Effector memory CD8-positive, alpha-beta T cell (primary cell): ENCODE results near the gene RPL18.

Experiments used
- ATAC-seq: fragments of 150-1000 bp; cut with Tn5 transposase; replicated peaks from 2 replicates; pipeline ENCODE4 v1.10.0; 2021; ENCODE audit warnings: mild to moderate bottlenecking, moderate library complexity
- DNase-seq, 3 experiments: peaks; one replicate each; pipeline ENCODE4 v3.0.0; 2021
- H3K27ac Mint-ChIP-seq, 2 donors: one replicate each; pipeline ENCODE4 v1.8.0; 2022; ENCODE audit warnings: mild to moderate bottlenecking in 2 of 2, mixed read lengths in 2 of 2, moderate library complexity in 2 of 2
- H3K27me3 Mint-ChIP-seq, 2 donors: one replicate each; pipeline ENCODE4 v1.8.0; 2022; ENCODE audit warnings: mixed read lengths in 2 of 2
- H3K36me3 Mint-ChIP-seq: one replicate; pipeline ENCODE4 v1.8.0; 2022; ENCODE audit warnings: mild to moderate bottlenecking, moderate library complexity, mixed read lengths; ENCODE audit not compliant: insufficient read depth
- H3K4me1 Mint-ChIP-seq, 2 donors: one replicate each; pipeline ENCODE4 v1.8.0; 2022; ENCODE audit warnings: low read depth in 2 of 2, mixed read lengths in 2 of 2
- H3K4me3 Mint-ChIP-seq, 2 donors: one replicate each; pipeline ENCODE4 v1.8.0; 2022; ENCODE audit warnings: mild to moderate bottlenecking in 2 of 2, mixed read lengths in 2 of 2, moderate library complexity in 2 of 2
- H3K9me3 Mint-ChIP-seq, 2 donors: one replicate each; pipeline ENCODE4 v1.8.0; 2022; ENCODE audit warnings: mixed read lengths in 2 of 2

The RPL18 gene

DNA sequence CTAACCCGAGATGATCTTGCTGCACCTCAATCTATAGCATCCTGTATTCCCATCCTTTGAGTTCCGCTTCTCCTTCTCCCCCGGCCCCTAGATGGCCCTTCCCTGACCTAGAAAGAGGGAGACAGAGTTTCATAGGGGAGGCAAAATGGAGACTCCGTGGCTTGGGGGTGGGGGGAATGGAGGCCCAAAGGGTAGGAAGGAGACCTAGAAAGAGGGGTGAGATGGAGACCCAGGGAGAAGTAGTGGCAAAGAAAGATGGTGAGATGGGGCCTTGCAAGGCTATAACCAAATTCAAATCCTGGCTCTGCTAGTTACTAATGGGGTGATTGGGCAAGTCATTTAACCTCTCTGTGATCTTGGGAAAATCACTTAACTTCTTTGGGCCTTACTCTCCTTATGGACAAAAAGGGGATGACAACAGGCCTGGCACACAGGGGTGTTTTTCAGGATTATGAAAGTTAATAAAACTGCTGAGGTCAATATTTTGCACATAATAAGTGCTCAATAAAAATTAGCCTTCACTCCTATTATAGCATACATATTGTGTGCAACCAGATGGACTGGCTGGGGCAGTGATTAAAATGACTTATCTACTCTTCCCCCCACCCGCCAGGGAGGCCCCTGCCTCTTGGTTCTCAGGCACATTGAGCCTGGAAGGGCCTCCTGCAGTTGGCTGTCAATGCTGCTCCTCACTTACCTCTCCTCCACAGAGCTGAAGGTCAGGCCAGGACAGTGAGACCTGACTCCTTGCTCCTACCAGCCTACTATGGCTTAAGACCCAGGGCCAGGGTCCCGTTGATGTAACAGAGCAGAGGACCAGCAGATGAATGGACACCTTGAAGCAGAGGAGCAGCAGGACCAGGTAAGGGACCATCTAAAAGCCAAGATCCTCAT is 961 bp upstream of the RPL18 start:
- H3K4me1 Mint-ChIP-seq, result peaks cover 52 to 57% of the 10 kb centered on the region in 2 donors
- H3K27ac Mint-ChIP-seq, result peak overlapping the region; percentile 97 to 99
- no peaks in the 10 kb centered on the region for H3K9me3 Mint-ChIP-seq
- peaks cover 68% of the 10 kb centered on the region for H3K36me3 Mint-ChIP-seq
- H3K27me3 Mint-ChIP-seq, result no peaks in the 10 kb centered on the region
- ATAC-seq (no peak), DNase-seq (no peak)
- peak overlapping the region; percentile 97 for H3K4me3 Mint-ChIP-seq

DNA sequence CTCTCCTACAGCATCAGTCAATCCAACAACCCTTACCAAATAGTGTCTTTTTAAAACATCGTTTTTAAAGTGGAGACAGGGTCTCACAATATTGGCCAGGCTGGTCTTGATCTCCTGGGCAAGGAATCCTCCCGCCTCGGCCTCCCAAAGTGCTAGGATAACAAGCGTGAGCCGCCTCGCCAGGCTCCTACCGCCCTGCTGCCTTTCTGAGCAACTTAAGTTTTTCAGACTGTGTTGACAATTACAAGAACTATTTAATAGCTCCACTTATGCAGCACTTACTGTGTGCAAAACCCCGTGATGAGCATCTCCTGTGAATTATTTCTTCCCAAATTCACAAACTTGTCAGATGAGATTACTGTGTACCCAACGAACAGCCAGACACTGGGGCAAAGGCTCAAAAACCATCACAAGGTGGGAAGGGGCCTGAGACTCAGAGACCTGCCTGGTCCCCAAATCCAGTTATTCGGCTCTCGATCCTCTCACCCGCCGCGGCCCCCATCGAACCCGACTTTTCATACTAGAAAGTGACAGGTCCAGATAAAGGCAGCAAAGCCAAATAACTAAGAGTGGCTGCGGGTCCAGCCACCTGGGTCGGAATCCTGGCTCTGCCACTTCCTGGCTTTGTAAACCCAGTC is 581 bp downstream of the RPL18 start:
- Mint-ChIP-seq H3K4me1 (peaks cover 44 to 45% of the 10 kb centered on the region in 2 donors), H3K9me3 (no peaks in the 10 kb centered on the region), H3K27me3 (no peaks in the 10 kb centered on the region), H3K4me3 (peak overlapping the region; percentile 97), H3K36me3 (peaks cover 76% of the 10 kb centered on the region), H3K27ac (peak overlapping the region; percentile 97 to 99)
- DNase-seq (no peak), ATAC-seq (no peak)

DNA sequence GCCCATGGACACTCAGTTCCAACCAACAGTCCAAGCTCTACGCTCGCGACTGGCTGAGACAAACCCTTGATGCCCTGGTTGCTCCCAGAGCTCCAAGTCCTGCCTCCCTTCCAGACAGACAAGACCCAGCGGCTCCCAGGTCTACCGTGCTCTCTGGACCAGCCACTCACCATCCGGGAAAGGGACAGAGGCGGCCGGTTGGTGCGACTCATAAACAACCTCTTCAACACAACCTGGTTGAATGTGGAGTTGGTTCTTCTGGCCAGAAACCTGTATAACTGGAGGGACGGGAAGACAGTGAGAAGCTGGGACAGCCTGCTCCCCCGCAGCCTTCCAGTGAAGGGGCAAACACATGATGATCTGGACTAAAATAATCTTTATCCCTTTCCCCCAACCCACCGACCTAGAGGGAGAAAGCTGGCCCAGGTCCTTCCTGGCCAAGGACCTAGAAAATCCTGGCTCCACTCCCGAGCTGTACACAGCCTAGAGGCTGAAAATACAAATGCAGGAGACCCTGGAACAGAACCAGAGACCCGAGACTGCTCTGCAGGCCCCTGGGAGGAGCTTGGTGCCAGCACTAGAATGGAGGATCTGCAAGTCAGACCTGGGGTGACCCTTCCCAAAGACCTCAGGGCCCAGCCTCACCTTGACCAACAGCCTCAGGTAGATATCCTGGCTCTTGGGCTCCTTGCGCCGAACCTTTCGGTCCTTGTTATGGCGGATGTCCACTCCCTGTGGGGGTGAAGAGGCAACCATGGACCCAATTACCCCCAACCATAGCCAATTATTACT is 1.6 kb downstream of the RPL18 start:
- Mint-ChIP-seq H3K27ac (peak overlapping the region; percentile 97 to 99), H3K9me3 (no peaks in the 10 kb centered on the region), H3K27me3 (no peaks in the 10 kb centered on the region), H3K36me3 (peaks cover 77% of the 10 kb centered on the region), H3K4me3 (peak overlapping the region; percentile 97), H3K4me1 (peaks cover 40 to 42% of the 10 kb centered on the region in 2 donors)
- DNase-seq (no peak), ATAC-seq (no peak)

GRCh38 chr19:48616491-48617056 is 2.4 kb downstream of the RPL18 start:
- H3K9me3 Mint-ChIP-seq, result no peaks in the 10 kb centered on the region
- ATAC-seq, result no peak
- H3K4me1 Mint-ChIP-seq, result peaks cover 38 to 42% of the 10 kb centered on the region in 2 donors
- DNase-seq, result no peak
- H3K27me3 Mint-ChIP-seq, result no peaks in the 10 kb centered on the region
- peak overlapping the region; percentile 97 for H3K4me3 Mint-ChIP-seq
- peak overlapping the region; percentile 97 to 99 for H3K27ac Mint-ChIP-seq
- peaks cover 73% of the 10 kb centered on the region for H3K36me3 Mint-ChIP-seq

- no peak for ATAC-seq
- Mint-ChIP-seq H3K27ac (peak overlapping the region; percentile 97 to 99), H3K4me1 (peaks cover 38 to 42% of the 10 kb centered on the region in 2 donors), H3K36me3 (peaks cover 68% of the 10 kb centered on the region), H3K4me3 (peak overlapping the region; percentile 97), H3K9me3 (no peaks in the 10 kb centered on the region), H3K27me3 (no peaks in the 10 kb centered on the region)
- no peak for DNase-seq
Measured at GRCh38 chr19:48616041-48616436, 2.9 kb downstream of the RPL18 start.

DNA sequence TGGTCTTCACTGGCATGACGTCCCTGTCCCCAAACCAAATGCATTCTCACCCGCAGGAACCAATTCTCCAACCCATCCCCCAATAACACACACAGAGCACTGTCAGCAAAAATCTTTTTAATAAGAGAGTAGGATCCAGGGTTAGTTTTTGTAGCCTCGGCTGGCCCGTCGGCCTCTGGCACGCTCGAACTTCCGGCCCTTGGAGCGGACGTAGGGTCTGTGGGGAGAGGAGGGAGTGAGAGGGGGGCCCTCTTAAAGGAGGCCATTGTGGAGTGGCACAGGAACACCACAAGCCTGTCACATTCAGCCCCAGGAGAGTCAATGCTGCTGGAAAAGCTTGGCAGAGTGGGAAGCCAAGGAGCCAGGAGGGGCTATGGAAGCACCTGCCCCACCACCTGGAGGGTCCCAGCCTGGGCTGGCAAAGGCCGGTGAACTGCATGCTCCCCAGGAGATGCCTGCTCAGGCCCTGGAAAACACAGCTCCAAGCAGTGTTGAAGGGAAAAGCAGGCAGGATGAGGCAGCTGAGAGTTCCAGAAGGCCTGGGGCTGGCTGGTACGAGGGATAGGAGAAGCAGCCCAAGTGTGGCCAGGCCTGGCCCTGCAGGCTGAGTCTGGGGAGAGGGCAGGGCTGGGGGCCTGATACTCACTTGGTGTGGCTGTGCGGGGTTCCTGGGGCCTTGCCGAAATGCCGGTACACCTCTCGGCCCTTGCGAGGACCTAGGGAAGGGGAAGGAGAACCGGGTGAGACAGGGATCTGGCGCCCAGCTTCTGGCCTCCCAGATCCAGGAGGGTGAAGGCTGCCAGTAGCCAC is 3.5 kb downstream of the RPL18 start:
- peak overlapping the region; percentile 28 to 80 for H3K27ac Mint-ChIP-seq
- H3K27me3 Mint-ChIP-seq, result no peaks in the 10 kb centered on the region
- no peaks in the 10 kb centered on the region for H3K9me3 Mint-ChIP-seq
- H3K36me3 Mint-ChIP-seq, result peaks cover 64% of the 10 kb centered on the region
- peak overlapping the region in 1 of 2 donors; percentile 97 for H3K4me3 Mint-ChIP-seq
- DNase-seq (no peak), ATAC-seq (no peak)
- peaks cover 38 to 42% of the 10 kb centered on the region in 2 donors for H3K4me1 Mint-ChIP-seq

DNA sequence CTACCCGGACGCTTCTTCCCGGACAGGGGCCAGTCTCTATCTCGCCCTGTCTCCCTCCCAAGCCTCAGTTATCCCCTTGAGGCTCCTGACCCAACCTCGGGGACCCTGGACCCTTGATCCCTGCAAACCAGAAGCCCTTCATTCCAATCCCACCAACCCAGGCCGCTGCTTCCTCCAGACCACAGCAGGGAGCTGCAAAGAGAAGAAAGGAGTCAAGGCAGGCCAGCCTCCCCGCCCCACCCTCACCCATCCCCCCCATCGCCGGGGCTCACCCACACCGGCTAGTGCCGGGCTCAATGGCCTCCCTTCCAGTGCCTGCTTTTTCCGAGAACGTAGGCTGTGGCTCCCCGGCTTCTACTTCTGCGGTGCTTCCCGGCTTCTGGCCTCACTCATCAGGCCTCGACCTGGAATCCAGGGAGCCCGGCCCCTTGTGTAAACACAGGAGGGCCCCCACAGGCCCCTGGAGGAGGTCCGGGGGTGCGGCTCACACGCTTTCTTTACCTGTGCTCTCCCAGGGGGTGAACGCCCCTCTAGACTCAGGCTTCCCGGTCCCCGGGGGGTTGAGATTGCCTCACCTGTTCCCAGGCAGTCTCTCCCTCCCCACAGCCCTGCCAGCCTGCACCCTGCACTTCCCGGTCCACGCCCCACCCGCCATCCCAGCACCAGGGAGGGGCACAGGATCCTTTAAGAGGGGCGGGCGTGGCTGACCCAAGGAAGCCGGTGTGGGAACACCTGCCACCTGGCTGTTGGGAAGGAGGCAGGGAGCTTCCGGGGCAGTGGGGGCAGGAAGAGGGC is 4.3 kb downstream of the RPL18 start, which contains the start of gene FAM83E:
Gene FAM83E (minus strand): TSS at position 641 of the 795 bp plus-strand sequence. CDS start 1,704 bp downstream, outside the sequence.
- H3K27ac Mint-ChIP-seq, result peak within 1 kb of the TSS; percentile 50 to 80
- ATAC-seq, result no peak
- H3K4me3 Mint-ChIP-seq, result peak within 1 kb of the TSS in 1 of 2 donors; percentile 97
- peaks cover 59% of the 10 kb centered on the region for H3K36me3 Mint-ChIP-seq
- no peaks in the 10 kb centered on the region for H3K9me3 Mint-ChIP-seq
- no peaks in the 10 kb centered on the region for H3K27me3 Mint-ChIP-seq
- no peak for DNase-seq
- H3K4me1 Mint-ChIP-seq, result peaks cover 34 to 36% of the 10 kb centered on the region in 2 donors

GRCh38 chr19:48613852-48614435 is 5.0 kb downstream of the RPL18 start:
- H3K27me3 Mint-ChIP-seq, result no peaks in the 10 kb centered on the region
- ATAC-seq, result no peak
- DNase-seq, result no peak
- peak overlapping the region; percentile 50 to 80 for H3K27ac Mint-ChIP-seq
- peaks cover 52% of the 10 kb centered on the region for H3K36me3 Mint-ChIP-seq
- peaks cover 31 to 32% of the 10 kb centered on the region in 2 donors for H3K4me1 Mint-ChIP-seq
- H3K9me3 Mint-ChIP-seq, result no peaks in the 10 kb centered on the region
- no peak overlapping the region for H3K4me3 Mint-ChIP-seq

DNA sequence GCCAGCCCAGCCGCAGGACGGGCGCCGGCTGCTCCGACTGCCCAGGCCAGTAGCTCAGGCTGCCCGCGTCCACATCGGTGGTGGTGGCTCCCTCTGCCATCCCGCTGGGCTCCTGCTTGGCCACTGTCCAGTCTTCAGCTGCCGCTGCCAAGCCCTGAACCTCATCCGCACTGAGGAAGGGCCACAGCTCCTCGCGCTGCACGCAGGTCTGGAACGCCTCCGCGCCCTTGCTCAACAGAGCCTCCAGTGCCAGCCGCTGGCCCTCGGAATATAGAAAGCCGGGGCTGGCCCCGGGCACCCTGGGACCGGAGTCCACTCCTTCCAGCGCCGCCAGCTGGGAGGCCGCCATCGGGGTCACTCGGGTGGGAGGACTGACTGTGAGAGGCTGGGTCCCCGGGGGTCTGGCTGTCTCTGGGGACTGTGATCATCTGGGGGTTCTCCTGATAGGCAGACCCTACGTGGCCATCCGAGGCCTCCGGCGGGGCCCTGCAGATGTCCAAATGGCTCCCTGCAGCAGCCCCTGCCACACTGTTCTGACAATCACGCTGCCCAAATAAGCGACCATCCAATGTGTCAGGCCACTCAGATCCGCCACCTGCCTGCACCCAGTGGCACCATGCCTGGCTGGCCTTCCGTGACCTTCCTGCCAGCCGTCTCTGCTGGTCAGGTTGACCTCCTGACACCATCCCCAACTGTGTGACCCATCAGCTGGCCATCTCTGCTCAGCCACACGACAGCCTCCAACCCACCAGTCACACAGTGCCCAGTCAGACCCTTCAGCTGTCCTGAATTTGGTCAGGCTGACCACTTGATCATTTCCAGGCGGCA is 5.7 kb downstream of the RPL18 start:
- peak overlapping the region in 1 of 2 donors; percentile 80 for H3K27ac Mint-ChIP-seq
- ATAC-seq (no peak), DNase-seq (no peak)
- no peak overlapping the region for H3K4me3 Mint-ChIP-seq
- H3K36me3 Mint-ChIP-seq, result peaks cover 45% of the 10 kb centered on the region
- H3K9me3 Mint-ChIP-seq, result no peaks in the 10 kb centered on the region
- no peaks in the 10 kb centered on the region for H3K27me3 Mint-ChIP-seq
- H3K4me1 Mint-ChIP-seq, result peaks cover 29 to 30% of the 10 kb centered on the region in 2 donors

DNA sequence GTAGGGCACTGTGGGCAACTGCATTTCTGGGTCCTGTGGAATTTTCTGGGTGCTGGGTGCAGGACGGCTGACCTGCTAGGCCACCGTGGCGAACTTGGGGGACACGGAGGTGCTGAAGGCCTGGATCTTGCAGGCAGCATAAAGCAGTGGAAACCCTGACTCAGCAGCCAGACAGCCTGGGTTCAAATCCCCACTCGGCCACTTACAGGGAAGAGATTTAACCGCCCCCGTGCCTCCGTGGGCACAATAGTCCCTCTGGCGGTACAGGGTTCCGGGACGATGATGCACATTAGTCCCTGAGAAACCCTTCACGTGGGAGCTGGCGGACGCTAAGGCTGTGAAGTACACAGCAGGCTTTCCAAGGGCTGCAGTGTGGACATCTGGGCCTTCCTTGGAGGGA is 7.1 kb downstream of the RPL18 start:
- DNase-seq (no peak), ATAC-seq (no peak)
- Mint-ChIP-seq H3K9me3 (no peaks in the 10 kb centered on the region), H3K4me1 (peaks cover 20% of the 10 kb centered on the region in 2 donors), H3K4me3 (no peak overlapping the region), H3K27me3 (no peaks in the 10 kb centered on the region), H3K36me3 (peaks cover 34% of the 10 kb centered on the region), H3K27ac (peak overlapping the region in 1 of 2 donors; percentile 16)

DNA sequence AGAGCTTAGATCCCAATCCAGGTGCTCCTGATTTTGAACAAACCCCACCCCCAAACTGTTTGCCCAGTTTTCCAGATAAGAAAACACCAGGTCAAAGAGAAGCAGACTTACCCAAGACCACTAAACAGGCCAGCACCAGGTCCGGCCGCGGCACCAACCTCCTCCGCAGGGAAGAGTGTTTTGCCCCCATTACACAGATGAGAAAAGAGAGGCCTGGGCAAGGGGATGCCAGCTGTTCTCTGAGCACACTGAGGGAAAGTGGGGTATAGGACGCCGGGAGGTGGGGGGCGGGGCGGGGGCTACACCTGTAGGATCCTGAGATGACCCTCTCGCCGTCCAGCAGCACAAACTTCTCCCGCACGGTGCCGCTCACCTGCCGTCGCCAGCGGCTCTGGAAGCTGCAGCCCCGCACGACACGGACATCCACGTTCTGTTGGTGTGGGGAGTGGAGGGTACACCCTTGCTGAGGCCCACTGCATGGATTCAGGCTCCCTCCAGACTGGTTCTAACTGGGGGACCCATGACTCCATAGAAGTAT is 9.3 kb downstream of the RPL18 start:
- H3K4me3 Mint-ChIP-seq, result no peak overlapping the region
- DNase-seq (no peak), ATAC-seq (no peak)
- H3K36me3 Mint-ChIP-seq, result peaks cover 11% of the 10 kb centered on the region
- H3K4me1 Mint-ChIP-seq, result peaks cover 5 to 7% of the 10 kb centered on the region in 2 donors
- no peaks in the 10 kb centered on the region for H3K9me3 Mint-ChIP-seq
- H3K27ac Mint-ChIP-seq, result no peak overlapping the region
- H3K27me3 Mint-ChIP-seq, result no peaks in the 10 kb centered on the region
